Activated CD8-positive, alpha-beta T cell treated with anti-CD3 and anti-CD28 coated beads for 36 hours (primary cell): ENCODE data around the gene SPNS3. TPM values are rescaled to one million over a fixed set of nuclear protein-coding genes. Genes with fewer than 3 reads are reported as not detected.

Source experiments
- ATAC-seq: fragments of 200-7000 bp; cut with Tn5 transposase; one replicate; pipeline ENCODE4 v1.10.0; 2021; ENCODE audit warnings: mild to moderate bottlenecking, moderate library complexity
- CTCF ChIA-PET: fragments of 350-600 bp; sonication (Branson Sonifier 250); formaldehyde crosslinking; loops from one replicate; lab custom pipeline; 2021; ENCODE audit warnings: antibody characterized with exemption; lab: Charles Lee
- POLR2A ChIA-PET: fragments of 350-600 bp; sonication (Branson Sonifier 250); formaldehyde crosslinking; loops from one replicate; lab custom pipeline; 2021; ENCODE audit warnings: antibody characterized with exemption; lab: Charles Lee
- DNase-seq: peaks from one replicate; pipeline ENCODE4 v3.0.0-alpha.2; 2020
- H3K27ac Mint-ChIP-seq: one replicate; pipeline ENCODE4 v1.8.0; 2021; ENCODE audit warnings: mild to moderate bottlenecking, mixed read lengths
- H3K27me3 Mint-ChIP-seq: one replicate; pipeline ENCODE4 v1.8.0; 2021; ENCODE audit warnings: mixed read lengths
- H3K36me3 Mint-ChIP-seq: one replicate; pipeline ENCODE4 v1.8.0; 2021; ENCODE audit warnings: low read depth, mixed read lengths
- H3K4me1 Mint-ChIP-seq: one replicate; pipeline ENCODE4 v1.8.0; 2021; ENCODE audit warnings: low read depth, mixed read lengths
- H3K4me3 Mint-ChIP-seq: one replicate; pipeline ENCODE4 v1.8.0; 2021; ENCODE audit warnings: mild to moderate bottlenecking, moderate library complexity, mixed read lengths
- H3K9me3 Mint-ChIP-seq: one replicate; pipeline ENCODE4 v1.8.0; 2021; ENCODE audit warnings: mixed read lengths
- CTCF ChIP-seq: fragments of 200-600 bp; IDR thresholded peaks from one replicate; pipeline ENCODE4 v1.8.0; 2022; ENCODE audit warnings: antibody characterized with exemption, mild to moderate bottlenecking
- intact Hi-C: fragments of 100-400 bp; cut with micrococcal nuclease; formaldehyde crosslinking; loops from one replicate; pipeline ENCODE4 v1.10.0; 2022
- total RNA-seq, 2 experiments: library from RNA; stranded (reverse); gene quantifications; one replicate each; pipeline ENCODE4 v1.2.3, GENCODE V29; 2021

Gene SPNS3
- total RNA-seq, 2 experiments from 2014 or later = 24.7 to 25.7 TPM

DNA sequence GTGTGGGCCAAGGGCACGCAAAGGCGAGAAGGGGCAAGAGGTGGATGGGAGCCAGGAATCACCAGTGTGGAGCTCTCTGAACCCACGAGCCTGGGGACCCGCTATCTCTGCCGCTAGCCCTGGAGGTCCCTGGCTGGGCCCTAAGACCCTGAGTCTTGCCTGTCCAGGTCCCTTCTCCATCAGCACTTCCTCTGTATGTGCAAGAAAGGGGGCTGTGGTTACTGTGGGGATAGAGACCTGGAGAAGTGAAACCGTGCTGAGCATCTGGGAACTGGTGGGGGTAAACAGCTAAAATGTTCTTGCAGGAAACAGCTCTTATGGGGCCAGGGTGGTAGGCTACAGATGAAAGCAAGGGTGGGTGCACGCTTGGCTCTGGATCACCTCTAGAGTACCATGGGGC, 3.1 kb downstream of the SPNS3 start:
- intact Hi-C loops = no loop called here
- no peak for TF ChIP-seq CTCF
- H3K9me3 Mint-ChIP-seq = no peaks in the 10 kb centered on the region
- ChIA-PET POLR2A (interaction anchor here (0.7 to 1.2 kb wide), 4 partner anchors 15 to 112 kb away, joined by 3 to 4 read pairs (median 4); no protein-coding TSS in a partner anchor), CTCF (interaction anchor here (2.5 kb wide), 1 partner anchor 16 kb away, joined by 16 read pairs; no protein-coding TSS in a partner anchor)
- no peak for ATAC-seq
- H3K27me3 Mint-ChIP-seq = no peaks in the 10 kb centered on the region
- no peak for DNase-seq
- peaks cover 9% of the 10 kb centered on the region for H3K36me3 Mint-ChIP-seq
- H3K27ac Mint-ChIP-seq = peak overlapping the region; percentile 32
- H3K4me3 Mint-ChIP-seq = peak overlapping the region; percentile 35
- peaks cover 33% of the 10 kb centered on the region for H3K4me1 Mint-ChIP-seq

DNA sequence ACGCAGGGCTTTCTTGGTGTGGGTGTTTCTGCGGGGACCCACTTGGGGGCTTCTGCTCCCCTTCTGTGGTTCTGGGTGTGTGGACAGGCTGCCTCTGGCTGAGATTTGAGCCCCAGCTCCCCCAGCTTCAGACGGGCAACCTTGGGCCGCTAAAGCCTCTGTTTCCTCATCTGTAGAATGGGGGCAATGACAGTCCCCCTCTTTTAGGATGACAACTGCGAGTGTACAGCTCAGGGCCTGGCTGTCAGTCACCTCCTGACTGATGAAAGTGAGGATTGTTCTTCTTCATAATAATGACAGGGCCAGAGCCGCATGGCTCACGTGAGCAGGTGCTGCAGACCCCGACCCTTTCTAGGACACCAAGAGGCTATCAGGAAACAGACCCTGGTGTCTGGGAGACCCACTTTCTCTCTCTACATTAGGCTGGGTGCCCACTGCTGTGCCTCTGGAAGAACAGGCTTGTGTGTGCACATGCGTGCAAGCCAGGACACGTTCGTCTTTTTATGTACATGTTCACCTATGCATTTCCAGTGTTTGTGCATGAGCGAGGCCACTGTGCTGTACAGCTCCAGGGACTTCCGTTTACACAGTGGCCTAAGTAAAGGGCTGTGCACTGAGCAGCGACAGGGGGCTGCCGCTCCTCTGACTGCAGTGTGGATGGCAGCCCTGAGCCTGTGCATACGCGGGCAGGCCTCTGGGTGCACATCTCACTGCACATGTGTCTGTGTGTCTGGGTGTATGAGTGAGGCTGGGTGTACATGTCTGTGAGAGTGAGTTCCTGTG, 4.6 kb downstream of the SPNS3 start:
- Mint-ChIP-seq H3K27ac (no peak overlapping the region), H3K9me3 (no peaks in the 10 kb centered on the region), H3K4me3 (no peak overlapping the region), H3K4me1 (peaks cover 28% of the 10 kb centered on the region), H3K27me3 (no peaks in the 10 kb centered on the region), H3K36me3 (peaks cover 11% of the 10 kb centered on the region)
- ChIA-PET POLR2A (no interaction called here), CTCF (no interaction called here)
- intact Hi-C loops = no loop called here
- ATAC-seq = no peak
- TF ChIP-seq CTCF = no peak
- DNase-seq = no peak

DNA sequence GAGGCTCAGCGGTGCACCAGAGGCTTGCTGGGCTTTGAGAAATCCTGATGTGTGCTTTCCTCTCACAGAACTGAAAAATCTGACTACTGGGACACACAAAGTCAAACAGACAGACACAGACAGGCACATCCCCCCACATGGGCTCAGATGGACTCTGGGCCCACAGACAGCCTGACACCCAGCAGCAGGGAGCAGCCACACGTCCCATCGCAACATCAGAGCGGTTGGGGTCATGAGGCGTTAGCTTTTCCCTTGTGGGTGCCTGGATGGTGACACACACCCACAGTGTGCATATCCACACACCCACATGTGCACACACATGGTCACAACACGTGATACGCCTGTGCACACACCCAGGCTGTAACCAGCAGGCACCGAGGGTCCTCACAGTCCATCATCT, 6.3 kb downstream of the SPNS3 start:
- CTCF ChIA-PET = no interaction called here

DNA sequence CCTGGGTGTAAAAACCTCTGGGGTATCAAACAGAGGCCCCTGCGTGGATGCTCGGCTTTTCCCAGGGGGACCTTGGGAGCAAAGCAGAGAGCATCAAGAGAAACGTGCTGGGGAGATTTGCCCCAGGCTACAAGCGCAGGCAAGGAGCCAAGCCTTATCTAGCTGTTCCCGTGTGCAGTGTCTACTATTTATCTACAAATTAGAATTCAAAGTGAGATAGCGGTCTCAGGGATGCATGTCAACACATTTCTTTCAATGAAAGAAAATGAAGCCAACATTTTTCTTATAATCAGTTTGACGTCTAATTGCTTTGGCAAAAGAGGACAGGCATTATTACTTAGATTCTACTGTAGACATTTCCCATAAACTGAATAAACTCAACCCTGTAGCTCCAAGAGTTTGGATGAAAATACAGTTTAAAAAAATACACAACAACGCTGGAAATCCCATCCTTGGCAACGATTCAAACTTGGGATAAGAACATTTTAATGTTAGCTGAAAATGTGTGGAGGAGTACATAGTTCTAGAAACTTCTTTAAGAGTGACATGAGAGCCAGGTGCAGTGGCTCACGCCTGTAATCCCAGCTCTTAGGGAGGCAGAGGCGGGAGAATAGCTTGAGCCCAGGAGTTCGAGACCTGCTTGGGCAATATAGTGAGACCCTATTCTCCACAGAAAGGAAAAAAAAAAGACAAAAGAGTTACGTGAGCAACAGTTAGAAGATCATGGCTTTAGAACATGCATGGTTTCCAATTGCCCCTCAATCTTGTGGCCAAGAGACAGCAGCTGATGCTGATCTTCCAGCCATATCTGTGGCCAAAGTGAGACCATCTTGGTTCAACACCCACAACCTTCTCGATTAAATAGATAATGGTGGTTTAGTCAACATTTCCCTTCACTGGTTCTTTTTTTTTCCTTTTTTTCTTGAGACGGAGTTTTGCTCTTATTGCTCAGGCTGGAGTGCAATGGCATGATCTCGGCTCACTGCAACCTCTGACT, 7.2 kb downstream of the SPNS3 start:
- Mint-ChIP-seq H3K4me1 (peaks cover 14% of the 10 kb centered on the region), H3K27me3 (no peaks in the 10 kb centered on the region), H3K27ac (no peak overlapping the region), H3K9me3 (no peaks in the 10 kb centered on the region), H3K36me3 (peaks cover 3% of the 10 kb centered on the region), H3K4me3 (no peak overlapping the region)
- no peak for ATAC-seq
- no peak for TF ChIP-seq CTCF
- no peak for DNase-seq
- intact Hi-C loops = no loop called here
- ChIA-PET POLR2A (no interaction called here), CTCF (no interaction called here)

More for the DNA sequence above, 6.3 kb downstream of the SPNS3 start:
- ATAC-seq = no peak
- no peaks in the 10 kb centered on the region for H3K9me3 Mint-ChIP-seq
- peaks cover 9% of the 10 kb centered on the region for H3K36me3 Mint-ChIP-seq
- POLR2A ChIA-PET = no interaction called here
- H3K27ac Mint-ChIP-seq = no peak overlapping the region
- no peak for TF ChIP-seq CTCF
- no peaks in the 10 kb centered on the region for H3K27me3 Mint-ChIP-seq
- H3K4me1 Mint-ChIP-seq = peaks cover 20% of the 10 kb centered on the region
- no peak for DNase-seq
- intact Hi-C loops = no loop called here
- no peak overlapping the region for H3K4me3 Mint-ChIP-seq
